ENCODE data around the gene NANOG.
"Not testable (repeated sequence)": the region's sequence is repeated elsewhere in the genome, so short reads cannot be mapped to it uniquely, and the experiment has no call there.

- TF ChIP-seq CTCF (IDR thresholded peaks at IDR 0.05; ENCODE audit: low read depth, low read length); POLR2A (IDR thresholded peaks at IDR 0.05; ENCODE audit: extremely low read depth, insufficient read length); MAX (IDR thresholded peaks at IDR 0.05; ENCODE audit: low read depth, low read length); MYC (IDR thresholded peaks at IDR 0.05; ENCODE audit: low read depth, low read length): not testable (repeated sequence)
Measured at GRCh38 chr12:7751941-7752922, 37.0 kb upstream of the NANOG start.

Measured in NB4 (cell line).